ENCODE results near the gene CDKN1B.

DNA sequence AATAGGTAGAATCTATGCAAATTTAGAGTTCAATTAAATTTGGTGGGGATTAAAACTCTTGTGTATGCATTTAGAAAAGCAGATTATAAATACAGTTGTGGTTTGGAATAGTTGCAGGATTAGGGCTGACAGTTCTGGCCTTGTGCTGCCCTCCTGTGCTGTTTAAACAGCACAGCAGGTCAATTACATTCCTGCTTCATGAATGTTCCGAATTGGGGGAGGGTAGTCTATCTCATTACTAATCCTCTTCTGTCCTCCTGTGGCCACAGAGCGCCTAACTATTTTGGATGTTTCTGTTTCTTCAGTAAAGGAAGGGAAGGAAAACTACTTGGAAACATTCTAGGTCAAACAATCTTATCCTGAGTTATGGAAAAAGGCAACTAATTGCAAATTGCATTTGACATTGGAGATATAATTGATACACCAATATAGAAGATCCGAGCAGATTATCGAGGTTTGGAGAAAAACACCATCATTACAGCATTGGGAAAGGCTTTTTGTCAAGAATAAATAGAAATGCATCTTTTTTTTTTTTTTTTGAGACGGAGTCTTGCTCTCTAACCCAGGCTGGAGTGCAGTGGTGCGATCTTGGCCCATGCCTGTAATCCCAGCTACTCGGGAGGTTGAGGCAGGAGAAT is 12.5 kb upstream of the CDKN1B start:
- TF ChIP-seq ZNF184 (tag by site-specific recombination; IDR thresholded peaks at IDR 0.05): peak; percentile 61; the same call in 1 of the 2 replicates
- no peak for TF ChIP-seq ZBTB17 (tag by site-specific recombination; IDR thresholded peaks at IDR 0.05)
- no peak for TF ChIP-seq TCF7L2 (IDR thresholded peaks at IDR 0.05; ENCODE audit: borderline replicate concordance, low read depth, low read length)
- no peak for TF ChIP-seq GLI4 (tag by site-specific recombination; IDR thresholded peaks at IDR 0.05)
- peak; percentile 98 for TF ChIP-seq CTCF (tag by site-specific recombination; IDR thresholded peaks at IDR 0.05)
- no peak for TF ChIP-seq ZNF670 (tag by site-specific recombination; IDR thresholded peaks at IDR 0.05; ENCODE audit: low read depth)
- TF ChIP-seq, protein P1, sequence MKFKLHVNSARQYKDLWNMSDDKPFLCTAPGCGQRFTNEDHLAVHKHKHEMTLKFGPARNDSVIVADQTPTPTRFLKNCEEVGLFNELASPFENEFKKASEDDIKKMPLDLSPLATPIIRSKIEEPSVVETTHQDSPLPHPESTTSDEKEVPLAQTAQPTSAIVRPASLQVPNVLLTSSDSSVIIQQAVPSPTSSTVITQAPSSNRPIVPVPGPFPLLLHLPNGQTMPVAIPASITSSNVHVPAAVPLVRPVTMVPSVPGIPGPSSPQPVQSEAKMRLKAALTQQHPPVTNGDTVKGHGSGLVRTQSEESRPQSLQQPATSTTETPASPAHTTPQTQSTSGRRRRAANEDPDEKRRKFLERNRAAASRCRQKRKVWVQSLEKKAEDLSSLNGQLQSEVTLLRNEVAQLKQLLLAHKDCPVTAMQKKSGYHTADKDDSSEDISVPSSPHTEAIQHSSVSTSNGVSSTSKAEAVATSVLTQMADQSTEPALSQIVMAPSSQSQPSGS (tag by site-specific recombination; IDR thresholded peaks at IDR 0.05; ENCODE audit: low read depth): no peak

Measured in HEK293 (cell line).